ENCODE measurements around the gene MYADML2.

DNA sequence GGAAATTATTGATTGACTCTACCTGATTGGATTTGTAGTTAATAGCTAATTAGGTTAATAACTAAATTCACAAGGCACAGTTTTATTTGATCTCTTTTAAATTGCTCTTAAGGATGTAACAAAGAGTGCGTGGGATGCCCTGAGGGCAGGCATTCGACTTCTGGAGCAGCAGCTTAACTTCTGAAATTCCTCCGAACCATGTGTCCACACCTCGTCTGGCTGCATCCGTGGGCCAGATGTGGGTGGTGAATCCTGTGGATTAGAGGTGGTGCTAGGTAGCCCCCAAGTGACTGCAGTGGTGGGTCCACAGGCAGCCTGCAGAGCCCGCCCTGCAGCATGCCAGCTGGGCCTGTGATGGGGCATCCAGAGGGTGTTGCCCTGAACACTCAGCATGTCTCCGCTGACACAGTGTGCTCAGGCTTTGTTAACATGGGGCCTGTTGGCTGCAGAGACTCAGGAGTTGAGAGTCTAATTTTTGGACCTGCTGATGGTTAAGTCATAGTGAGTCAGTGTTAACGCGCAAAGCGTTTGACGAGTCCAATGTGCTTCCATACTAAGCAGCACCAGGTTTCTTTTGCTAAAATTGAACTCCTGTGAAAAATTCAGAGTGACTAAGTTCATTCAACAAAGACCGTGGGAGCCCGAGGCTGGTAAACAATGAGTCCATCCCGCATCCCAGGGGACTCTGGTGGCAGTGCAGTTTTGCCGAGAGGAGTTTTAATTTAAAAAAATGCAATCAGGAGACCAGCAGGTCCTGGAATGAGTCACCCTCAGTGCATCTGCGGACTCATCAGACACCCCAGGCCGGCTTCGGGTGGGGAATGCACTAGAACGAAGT, 48.8 kb downstream of the MYADML2 start:
- TF ChIP-seq, protein P1, sequence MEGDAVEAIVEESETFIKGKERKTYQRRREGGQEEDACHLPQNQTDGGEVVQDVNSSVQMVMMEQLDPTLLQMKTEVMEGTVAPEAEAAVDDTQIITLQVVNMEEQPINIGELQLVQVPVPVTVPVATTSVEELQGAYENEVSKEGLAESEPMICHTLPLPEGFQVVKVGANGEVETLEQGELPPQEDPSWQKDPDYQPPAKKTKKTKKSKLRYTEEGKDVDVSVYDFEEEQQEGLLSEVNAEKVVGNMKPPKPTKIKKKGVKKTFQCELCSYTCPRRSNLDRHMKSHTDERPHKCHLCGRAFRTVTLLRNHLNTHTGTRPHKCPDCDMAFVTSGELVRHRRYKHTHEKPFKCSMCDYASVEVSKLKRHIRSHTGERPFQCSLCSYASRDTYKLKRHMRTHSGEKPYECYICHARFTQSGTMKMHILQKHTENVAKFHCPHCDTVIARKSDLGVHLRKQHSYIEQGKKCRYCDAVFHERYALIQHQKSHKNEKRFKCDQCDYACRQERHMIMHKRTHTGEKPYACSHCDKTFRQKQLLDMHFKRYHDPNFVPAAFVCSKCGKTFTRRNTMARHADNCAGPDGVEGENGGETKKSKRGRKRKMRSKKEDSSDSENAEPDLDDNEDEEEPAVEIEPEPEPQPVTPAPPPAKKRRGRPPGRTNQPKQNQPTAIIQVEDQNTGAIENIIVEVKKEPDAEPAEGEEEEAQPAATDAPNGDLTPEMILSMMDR (IDR thresholded peaks at IDR 0.05): no peak
- TF ChIP-seq POLR2A (IDR thresholded peaks at IDR 0.05): no peak

Data from Peyer's patch (tissue), 4 donors.